GM12864 (cell line): ENCODE results near the gene MAP1LC3B.

ENCODE experiments used
- DNase-seq: peaks from one replicate; pipeline ENCODE4 v3.0.0-alpha.2; 2011; ENCODE audit warnings: low read depth
- H3K4me3 ChIP-seq: 2 replicates; pipeline ENCODE4 v1.5.1; 2011; ENCODE audit warnings: mild to moderate bottlenecking, low read depth, low read length, control low read depth
- CTCF ChIP-seq: IDR thresholded peaks from 2 replicates; pipeline ENCODE4 v1.5.1; 2011; ENCODE audit warnings: low read depth, mild to moderate bottlenecking, moderate library complexity, low read length, control low read depth, inconsistent platforms; ENCODE audit errors: missing control alignments

Gene MAP1LC3B

GRCh38 chr16:87434146-87434667, 42.1 kb downstream of the MAP1LC3B start:
- TF ChIP-seq CTCF, result no peak
- no peak overlapping the region for H3K4me3 ChIP-seq
- no peak for DNase-seq

- no peak for DNase-seq
- TF ChIP-seq CTCF, result no peak
- no peak overlapping the region for H3K4me3 ChIP-seq
Measured at GRCh38 chr16:87435372-87436224, 43.5 kb downstream of the MAP1LC3B start.

GRCh38 chr16:87436225-87437172, 44.4 kb downstream of the MAP1LC3B start:
- DNase-seq, result no peak
- no peak overlapping the region for H3K4me3 ChIP-seq
- TF ChIP-seq CTCF, result no peak

- H3K4me3 ChIP-seq, result no peak overlapping the region
- no peak for TF ChIP-seq CTCF
- no peak for DNase-seq
Measured at GRCh38 chr16:87437327-87437726, 45.2 kb downstream of the MAP1LC3B start.

GRCh38 chr16:87437911-87438610, 45.9 kb downstream of the MAP1LC3B start:
- no peak for TF ChIP-seq CTCF
- DNase-seq, result no peak
- no peak overlapping the region for H3K4me3 ChIP-seq

GRCh38 chr16:87438611-87438985, 46.5 kb downstream of the MAP1LC3B start:
- no peak for DNase-seq
- H3K4me3 ChIP-seq, result no peak overlapping the region
- no peak for TF ChIP-seq CTCF
